HepG2 (cell line): ENCODE measurements around the gene KIAA1755. TPM values are rescaled to one million over a fixed set of nuclear protein-coding genes. Genes with fewer than 3 reads are reported as not detected.

Experiments
- CSRNP2 ChIP-seq: sonication (generic); formaldehyde crosslinking; conservative IDR thresholded peaks from 2 replicates; pipeline ENCODE4 v1.8.0; 2022; ENCODE audit warnings: low read depth, missing genetic modification reagents
- E2F2 ChIP-seq: sonication (generic); formaldehyde crosslinking; IDR thresholded peaks from 2 replicates; pipeline ENCODE4 v1.4.0; 2020; ENCODE audit warnings: missing genetic modification reagents, borderline replicate concordance
- ETV5 ChIP-seq: IDR thresholded peaks from 2 replicates; pipeline ENCODE4 v1.6.1; 2018; ENCODE audit warnings: missing biosample characterization, missing genetic modification reagents, inconsistent platforms, borderline replicate concordance
- ETV6 ChIP-seq: sonication (generic); formaldehyde crosslinking; conservative IDR thresholded peaks from 2 replicates; pipeline ENCODE4 v1.4.0; 2020; ENCODE audit warnings: missing genetic modification reagents
- IRF9 ChIP-seq: sonication (generic); formaldehyde crosslinking; IDR thresholded peaks from 2 replicates; pipeline ENCODE4 v1.8.0; 2022; ENCODE audit warnings: missing genetic modification reagents, mild to moderate bottlenecking, borderline replicate concordance
- NFE2L2 ChIP-seq: fragments of 150-350 bp; IDR thresholded peaks from 2 replicates; pipeline ENCODE4 v1.6.1; 2014; ENCODE audit warnings: low read length
- NR2F1 ChIP-seq, 2 experiments: fragments of 450-650 bp in 1 of 2; formaldehyde crosslinking in 1 of 2; IDR thresholded peaks; 2 replicates each; pipeline versions ENCODE4 v1.5.0 to v1.6.1; 2016 to 2020; ENCODE audit warnings: mild to moderate bottlenecking in 1 of 2, missing compliant biosample characterization in 1 of 2, missing genetic modification reagents in 1 of 2, moderate library complexity in 1 of 2
- PRDM15 ChIP-seq: sonication (generic); formaldehyde crosslinking; IDR thresholded peaks from 2 replicates; pipeline ENCODE4 v1.4.0; 2020; ENCODE audit warnings: missing genetic modification reagents
- PRPF4 ChIP-seq: fragments of 200-400 bp; formaldehyde crosslinking; IDR thresholded peaks from 2 replicates; pipeline ENCODE4 v1.6.1; 2016; ENCODE audit warnings: low read length, low read depth; ENCODE audit not compliant: poor library complexity, severe bottlenecking
- U2AF1 ChIP-seq: fragments of 200-400 bp; formaldehyde crosslinking; optimal IDR thresholded peaks from 2 replicates; pipeline ENCODE3; 2017; ENCODE audit warnings: mild to moderate bottlenecking, low read depth, low read length
- XRCC5 ChIP-seq: fragments of 200-400 bp; formaldehyde crosslinking; optimal IDR thresholded peaks from 2 replicates; pipeline ENCODE3; 2017; ENCODE audit warnings: mild to moderate bottlenecking, low read length
- ZBTB25 ChIP-seq: IDR thresholded peaks from 2 replicates; pipeline ENCODE4 v1.6.1; 2018; ENCODE audit warnings: missing genetic modification reagents
- ZFP36 ChIP-seq: fragments of 150-350 bp; IDR thresholded peaks from 2 replicates; pipeline ENCODE4 v1.6.1; 2018; ENCODE audit warnings: borderline replicate concordance, low read length, low read depth; ENCODE audit not compliant: partially characterized antibody
- ZNF30 ChIP-seq: sonication (generic); formaldehyde crosslinking; IDR thresholded peaks from 2 replicates; pipeline ENCODE4 v1.5.0; 2020; ENCODE audit warnings: mild to moderate bottlenecking, missing genetic modification reagents
- ZNF446 ChIP-seq: sonication (generic); formaldehyde crosslinking; IDR thresholded peaks from 2 replicates; pipeline ENCODE4 v1.5.0; 2020; ENCODE audit warnings: mild to moderate bottlenecking, missing genetic modification reagents
- ZNF530 ChIP-seq: sonication (generic); formaldehyde crosslinking; IDR thresholded peaks from 2 replicates; pipeline ENCODE4 v1.5.0; 2020; ENCODE audit warnings: low read depth, mild to moderate bottlenecking, missing genetic modification reagents
- ZNF670 ChIP-seq: sonication (generic); formaldehyde crosslinking; IDR thresholded peaks from 2 replicates; pipeline ENCODE4 v1.8.0; 2022; ENCODE audit warnings: mild to moderate bottlenecking, missing genetic modification reagents, borderline replicate concordance
- ZNF749 ChIP-seq: sonication (generic); formaldehyde crosslinking; IDR thresholded peaks from 2 replicates; pipeline ENCODE4 v1.8.0; 2022; ENCODE audit warnings: mild to moderate bottlenecking, missing genetic modification reagents, moderate library complexity, borderline replicate concordance
- polyA plus RNA-seq, 8 experiments: library from polyadenylated mRNA; depleted of rRNA in 3 of 8; stranded (reverse) in 7 of 8; unstranded in 1 of 8; fragments of >200 nt; fragmentation: Illumina TruSeq in 4 of 8; extraction: Trizol in 4 of 8; gene quantifications; 2 replicates each; pipeline versions ENCODE4 v1.2.1 to v1.2.3, GENCODE V29; 2011 to 2016; ENCODE audit warnings: low read depth in 4 of 8, missing spikeins in 1 of 8, mixed read lengths in 1 of 8; ENCODE audit not compliant: insufficient read depth in 1 of 8
- total RNA-seq, 5 experiments: library from RNA; depleted of rRNA; stranded (reverse); fragments of >200 nt; fragmentation: Illumina TruSeq; extraction: Trizol; gene quantifications; 2 replicates each; pipeline ENCODE4 v1.2.3, GENCODE V29; 2016; ENCODE audit warnings: low read depth in 1 of 5

KIAA1755 gene
- total and polyA plus RNA-seq, 2 of the 13 experiments (the other 11 are each of a cell fraction or from before 2014, with no cell fraction given): 0.04 TPM; not detected in 1

GRCh38 chr20:38167851-38168760 lies 92.4 kb downstream of the KIAA1755 start (continued):
- no peak for TF ChIP-seq IRF9
- TF ChIP-seq ZNF530 (CRISPR knock-in tag): no peak
- no peak for TF ChIP-seq ZNF749 (CRISPR knock-in tag)
- TF ChIP-seq ZNF670: no peak
- TF ChIP-seq U2AF1: no peak
- peak; percentile 84 for TF ChIP-seq ZFP36
- peak; percentile 88 for TF ChIP-seq PRDM15
- TF ChIP-seq ZNF446: no peak
- TF ChIP-seq XRCC5: peak; percentile 45
- TF ChIP-seq E2F2 (CRISPR knock-in tag): no peak
- no peak for TF ChIP-seq ETV6 (CRISPR knock-in tag)
- TF ChIP-seq PRPF4: no peak
- no peak for TF ChIP-seq NFE2L2
- TF ChIP-seq CSRNP2 (CRISPR knock-in tag): no peak
- peak; percentile 97 for TF ChIP-seq ETV5 (CRISPR knock-in tag)
- TF ChIP-seq NR2F1 (CRISPR knock-in tag; IDR thresholded peaks at IDR 0.05): peak in 1 of 2 experiments; percentile 61; a peak in 1 of 4 replicates
- TF ChIP-seq ZBTB25 (CRISPR knock-in tag): no peak; the same call in 1 of the 2 replicates
- no peak for TF ChIP-seq ZNF30 (CRISPR knock-in tag)
